ENCODE data around the gene TAC3. TPM values are rescaled to one million over a fixed set of nuclear protein-coding genes. Genes with fewer than 3 reads are reported as not detected.
"Not testable (repeated sequence)": the region's sequence is repeated elsewhere in the genome, so short reads cannot be mapped to it uniquely, and the experiment has no call there.

The TAC3 gene
- not detected in 2 replicates for total RNA-seq (2014; rRNA removed; shearing (Covaris generic); ENCODE audit: low replicate concordance)

- in situ Hi-C loops (cut with HindIII; ENCODE audit: low pct_unique_long_range_greater_than_20kb, low sequenced_read_pairs) = no loop called here
- no peak for DNase-seq (ENCODE audit: low read depth)
These were observed at the start of gene TAC3 for GRCh38 chr12:57016348-57016747. Gene TAC3, minus strand, starts transcription at chr12:57016529. Its CDS starts 732 bp downstream, at chr12:57015797.

- in situ Hi-C loops (cut with HindIII; ENCODE audit: low pct_unique_long_range_greater_than_20kb, low sequenced_read_pairs) = no loop called here
These were observed 47.8 kb upstream of the TAC3 start for GRCh38 chr12:57063991-57064685.

DNA sequence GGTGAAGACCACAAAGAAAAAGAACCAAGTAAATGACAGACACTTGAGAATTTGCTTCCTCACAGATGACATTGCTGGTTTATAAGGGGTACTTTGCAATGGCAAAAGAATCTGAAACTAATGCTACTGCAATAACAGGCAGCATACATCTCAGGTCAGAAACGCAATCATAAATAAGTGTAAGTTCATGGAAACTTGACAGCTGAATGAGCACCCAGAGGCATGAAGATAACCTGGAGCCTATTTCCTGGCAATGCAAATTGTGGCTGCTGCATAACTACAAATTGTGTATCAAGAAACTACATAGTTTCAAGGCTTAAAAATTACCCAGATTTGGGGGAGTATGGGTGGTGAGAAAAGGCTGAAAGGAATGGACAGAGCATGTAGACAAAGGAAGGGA is 42.1 kb upstream of the TAC3 start:
- no peak for DNase-seq (ENCODE audit: low read depth)
- in situ Hi-C loops (cut with HindIII; ENCODE audit: low pct_unique_long_range_greater_than_20kb, low sequenced_read_pairs) = no loop called here

More at GRCh38 chr12:57063991-57064685, 47.8 kb upstream of the TAC3 start:
- DNase-seq (ENCODE audit: low read depth) = no peak

GRCh38 chr12:57057067-57057751 is 40.9 kb upstream of the TAC3 start:
- in situ Hi-C loops (cut with HindIII; ENCODE audit: low pct_unique_long_range_greater_than_20kb, low sequenced_read_pairs) = no loop called here
- DNase-seq (ENCODE audit: low read depth) = no peak

DNA sequence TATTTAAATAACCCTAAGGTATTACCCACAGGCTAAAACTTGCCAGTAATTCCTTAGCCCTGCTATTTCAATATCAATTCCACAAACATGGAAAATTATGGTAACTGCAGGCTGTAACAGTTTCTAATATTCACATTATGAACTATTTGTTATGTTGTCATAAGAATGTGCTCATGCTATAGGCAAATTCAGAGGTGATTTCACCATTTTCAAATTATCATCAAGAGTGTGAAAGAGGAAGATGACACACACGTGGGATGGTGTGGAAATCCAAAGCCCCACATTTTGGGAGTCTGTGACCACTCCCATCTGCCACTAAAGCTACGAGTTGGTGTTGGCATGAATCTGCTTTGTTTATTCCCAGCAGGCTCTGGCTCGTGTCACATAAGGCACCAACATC is 39.5 kb upstream of the TAC3 start:
- DNase-seq (ENCODE audit: low read depth) = no peak
- in situ Hi-C loops (cut with HindIII; ENCODE audit: low pct_unique_long_range_greater_than_20kb, low sequenced_read_pairs) = no loop called here

DNA sequence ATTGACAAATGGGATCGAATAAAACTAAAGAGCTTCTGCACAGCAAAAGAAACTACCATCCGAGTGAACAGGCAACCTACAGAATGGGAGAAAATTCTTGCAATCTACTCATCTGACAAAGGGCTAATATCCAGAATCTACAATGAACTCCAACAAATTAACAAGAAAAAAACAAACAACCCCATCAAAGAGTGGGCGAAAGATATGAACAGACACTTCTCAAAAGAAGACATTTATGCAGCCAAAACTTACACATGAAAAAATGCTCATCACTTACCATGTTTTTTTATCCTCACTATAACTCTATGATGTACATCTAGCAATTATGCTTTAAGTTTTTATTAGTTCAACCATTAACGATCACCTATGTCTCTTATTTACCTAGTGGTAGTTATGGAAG is 37.6 kb upstream of the TAC3 start:
- DNase-seq (ENCODE audit: low read depth); in situ Hi-C loops (cut with HindIII; ENCODE audit: low pct_unique_long_range_greater_than_20kb, low sequenced_read_pairs): not testable (repeated sequence)

GRCh38 chr12:57053146-57053545 is 36.8 kb upstream of the TAC3 start:
- DNase-seq (ENCODE audit: low read depth); in situ Hi-C loops (cut with HindIII; ENCODE audit: low pct_unique_long_range_greater_than_20kb, low sequenced_read_pairs): not testable (repeated sequence)

- in situ Hi-C loops (cut with HindIII; ENCODE audit: low pct_unique_long_range_greater_than_20kb, low sequenced_read_pairs) = no loop called here
- DNase-seq (ENCODE audit: low read depth) = no peak
These were observed 34.7 kb upstream of the TAC3 start for GRCh38 chr12:57051011-57051410.

GRCh38 chr12:57049890-57050289 is 33.6 kb upstream of the TAC3 start, which contains the start of gene MYO1A:
Gene MYO1A, minus strand, starts transcription at chr12:57050129. Its CDS starts 1,806 bp downstream, at chr12:57048323.
- DNase-seq (ENCODE audit: low read depth) = peak; percentile 27
- in situ Hi-C loops (cut with HindIII; ENCODE audit: low pct_unique_long_range_greater_than_20kb, low sequenced_read_pairs) = no loop called here

DNA sequence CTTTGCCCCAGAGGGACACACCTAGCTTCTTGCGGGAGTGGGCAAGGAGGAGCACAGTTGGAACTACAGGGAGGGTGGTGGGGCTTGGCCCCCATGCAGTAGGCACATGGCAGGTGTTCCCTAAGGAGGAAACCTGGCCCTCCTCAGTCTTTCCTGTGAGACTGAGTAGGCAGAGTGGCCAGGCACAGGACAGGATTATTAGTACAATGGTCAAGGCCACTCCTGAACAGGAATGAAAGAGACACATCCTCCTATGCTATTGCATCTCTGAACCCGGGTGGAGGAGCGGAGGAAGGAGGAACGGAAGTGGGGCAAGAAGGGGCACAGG is 32.8 kb upstream of the TAC3 start:
- no peak for DNase-seq (ENCODE audit: low read depth)
- in situ Hi-C loops (cut with HindIII; ENCODE audit: low pct_unique_long_range_greater_than_20kb, low sequenced_read_pairs) = no loop called here

DNA sequence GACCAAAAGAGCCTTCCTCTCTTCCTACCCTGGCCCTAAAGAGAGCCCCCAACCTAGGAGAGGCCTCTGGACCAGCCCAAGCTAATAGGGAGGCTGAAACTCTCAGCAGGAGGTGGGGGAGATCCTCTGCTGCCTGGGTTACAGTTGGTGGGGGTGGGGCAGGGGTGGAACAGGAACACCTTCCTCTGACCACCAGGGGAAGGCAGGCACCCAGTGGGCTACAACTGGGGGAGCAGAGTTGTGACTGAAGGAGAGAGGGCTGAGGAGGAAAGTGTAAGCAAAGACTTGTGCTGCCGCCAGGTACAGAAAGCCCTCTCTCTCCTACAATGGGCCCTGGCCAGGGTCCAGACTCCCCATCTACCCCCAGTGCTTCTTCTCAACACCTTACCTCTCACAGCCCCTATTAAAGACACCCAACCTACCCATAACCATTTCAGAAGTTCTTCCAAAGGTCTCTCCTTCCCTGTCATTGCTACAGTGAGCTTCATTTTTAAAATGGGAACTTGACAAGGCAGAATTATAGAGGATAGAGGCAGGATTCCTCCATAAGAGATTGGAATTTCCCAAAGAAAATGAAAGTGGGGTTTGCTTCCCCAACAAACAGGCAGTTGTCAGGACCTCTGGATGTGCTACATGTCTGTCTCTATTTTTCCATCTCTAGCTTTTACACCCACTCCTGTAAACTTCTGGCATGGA is 32.2 kb upstream of the TAC3 start:
- in situ Hi-C loops (cut with HindIII; ENCODE audit: low pct_unique_long_range_greater_than_20kb, low sequenced_read_pairs) = no loop called here

DNA sequence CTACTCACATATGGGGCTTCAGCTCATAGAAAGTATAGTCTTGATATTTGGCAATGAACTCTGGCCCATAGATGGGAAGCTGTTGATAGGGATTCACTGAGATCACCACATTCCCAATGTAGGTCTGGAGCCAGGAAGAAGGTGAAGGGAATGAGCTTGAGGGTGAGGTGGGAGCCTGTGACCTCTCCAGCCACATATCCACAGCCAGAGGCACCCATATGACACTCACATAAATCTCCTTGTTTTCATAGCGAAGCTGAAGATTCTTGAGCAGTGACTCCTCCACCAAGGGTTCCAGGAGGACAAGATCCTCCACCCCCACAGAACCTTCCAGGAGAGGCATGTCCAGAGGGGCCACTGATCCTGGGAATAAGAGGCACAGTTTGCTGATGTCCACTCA is 31.7 kb upstream of the TAC3 start:
- peak; percentile 12 for DNase-seq (ENCODE audit: low read depth)
- in situ Hi-C loops (cut with HindIII; ENCODE audit: low pct_unique_long_range_greater_than_20kb, low sequenced_read_pairs) = no loop called here

More for the DNA sequence above, 32.2 kb upstream of the TAC3 start:
- no peak for DNase-seq (ENCODE audit: low read depth)

DNA sequence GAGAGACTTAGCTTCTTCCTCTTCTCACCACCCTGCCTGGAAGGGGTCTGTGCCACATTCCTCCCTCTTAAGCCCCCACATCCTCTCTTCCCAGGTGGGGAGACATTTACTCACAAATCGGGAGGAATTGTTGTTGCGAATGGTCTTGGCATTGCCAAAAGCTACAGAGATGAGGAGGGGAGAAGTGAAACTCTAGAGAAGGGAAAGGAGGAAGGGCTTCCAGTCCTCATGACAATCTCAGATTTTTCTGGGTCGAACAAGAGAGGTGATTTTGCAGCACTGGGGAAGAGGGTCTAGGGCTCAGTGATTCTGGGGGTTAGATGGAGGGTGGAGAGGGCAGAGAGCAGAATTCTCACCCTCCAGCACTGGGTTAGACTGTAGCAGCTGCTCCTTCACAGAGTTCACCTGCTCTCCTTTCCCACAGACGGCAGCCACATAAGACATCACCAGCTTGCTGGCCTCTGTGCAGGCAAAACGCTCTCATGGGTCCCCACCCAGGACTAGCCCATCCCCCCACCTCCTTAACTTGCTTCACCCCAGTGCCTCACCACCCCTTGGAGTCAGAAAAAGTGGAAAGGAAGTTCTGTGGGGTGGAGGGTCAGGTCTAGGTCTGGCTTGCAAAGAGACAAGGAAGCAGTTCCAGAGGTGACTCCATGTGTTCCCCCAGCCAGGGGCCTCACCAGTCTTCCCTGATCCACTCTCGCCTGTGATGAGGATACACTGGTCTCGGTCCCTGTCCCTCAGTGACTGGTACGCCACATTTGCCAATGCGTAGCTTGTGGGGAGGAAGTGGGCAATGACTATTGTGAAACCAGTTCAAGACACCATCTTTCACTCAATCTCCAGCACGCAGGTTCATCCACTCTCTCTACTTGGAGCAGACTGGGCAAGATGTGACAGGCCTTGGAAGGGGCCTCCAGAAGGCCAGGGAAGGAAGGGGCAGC is 30.9 kb upstream of the TAC3 start:
- in situ Hi-C loops (cut with HindIII; ENCODE audit: low pct_unique_long_range_greater_than_20kb, low sequenced_read_pairs) = no loop called here

GRCh38 chr12:57046086-57046791 is 29.9 kb upstream of the TAC3 start:
- no peak for DNase-seq (ENCODE audit: low read depth)
- in situ Hi-C loops (cut with HindIII; ENCODE audit: low pct_unique_long_range_greater_than_20kb, low sequenced_read_pairs) = no loop called here

More for the DNA sequence above, 30.9 kb upstream of the TAC3 start:
- DNase-seq (ENCODE audit: low read depth) = no peak

DNA sequence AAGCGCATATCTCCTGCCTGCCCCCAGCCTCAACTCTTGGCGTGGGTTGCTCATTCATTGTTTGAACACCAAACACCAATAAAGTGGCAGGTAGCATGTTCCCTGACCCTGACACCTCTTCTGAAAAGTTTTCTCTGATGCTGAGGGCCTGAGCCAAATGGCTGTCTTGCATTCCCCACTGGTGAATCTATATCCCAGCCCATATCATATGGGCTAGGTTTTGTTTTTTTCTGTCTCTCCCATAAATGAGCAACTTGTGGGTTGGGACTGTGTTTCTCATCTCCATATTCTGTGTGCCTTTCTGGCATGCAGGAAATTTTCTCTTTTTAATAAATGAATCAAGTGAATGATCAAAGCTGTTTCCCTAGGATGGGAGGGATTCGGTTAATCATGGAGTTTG is 28.6 kb upstream of the TAC3 start:
- DNase-seq (ENCODE audit: low read depth) = no peak
- in situ Hi-C loops (cut with HindIII; ENCODE audit: low pct_unique_long_range_greater_than_20kb, low sequenced_read_pairs) = no loop called here

DNA sequence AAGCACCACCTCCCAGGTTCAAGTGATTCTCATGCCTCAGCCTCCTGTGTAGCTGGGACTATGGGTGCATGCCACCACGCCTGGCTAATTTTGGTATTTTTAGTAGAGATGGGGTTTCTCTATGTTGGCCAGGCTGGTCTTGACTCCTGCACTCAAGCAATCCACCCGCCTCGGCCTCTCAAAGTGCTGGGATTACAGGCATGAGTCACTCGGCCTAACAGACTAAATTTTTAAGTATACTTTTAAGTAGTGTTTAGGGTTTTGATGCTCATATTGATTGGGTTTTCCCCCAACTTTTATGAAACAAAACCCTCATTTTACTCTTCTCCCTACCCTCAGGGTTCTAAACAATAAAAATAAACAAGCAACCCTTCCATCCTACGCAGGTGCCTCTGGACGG is 28.1 kb upstream of the TAC3 start:
- no peak for DNase-seq (ENCODE audit: low read depth)
- in situ Hi-C loops (cut with HindIII; ENCODE audit: low pct_unique_long_range_greater_than_20kb, low sequenced_read_pairs) = no loop called here

DNA sequence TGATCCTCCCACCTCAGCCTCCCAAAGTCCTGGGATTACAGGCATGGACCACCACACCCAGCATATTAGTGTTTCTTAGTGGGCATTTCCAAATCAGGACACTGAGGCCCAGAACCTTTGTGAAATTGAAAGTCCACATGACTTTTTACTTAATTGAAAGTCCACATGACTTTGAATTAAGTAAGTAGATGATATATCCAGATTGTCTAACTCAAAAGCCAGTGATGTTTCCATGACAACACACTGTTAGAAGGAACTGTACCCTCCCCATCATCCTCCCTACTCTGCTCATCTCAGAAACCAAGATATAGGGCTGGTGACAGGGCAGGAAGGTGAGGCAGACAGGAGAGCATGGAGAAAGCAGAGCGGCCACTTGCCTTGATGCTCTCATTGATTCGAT is 26.4 kb upstream of the TAC3 start:
- DNase-seq (ENCODE audit: low read depth) = no peak
- in situ Hi-C loops (cut with HindIII; ENCODE audit: low pct_unique_long_range_greater_than_20kb, low sequenced_read_pairs) = no loop called here

GRCh38 chr12:57040750-57041149 is 24.4 kb upstream of the TAC3 start:
- DNase-seq (ENCODE audit: low read depth) = no peak
- in situ Hi-C loops (cut with HindIII; ENCODE audit: low pct_unique_long_range_greater_than_20kb, low sequenced_read_pairs) = no loop called here
